Pancreas (tissue), 10 donors: ENCODE data around the gene TMEM150B. TPM values are rescaled to one million over a fixed set of nuclear protein-coding genes. Genes with fewer than 3 reads are reported as not detected.
A peak's percentile ranks its signal among the peaks of the same experiment; 100 is the strongest.

Experiments
- ATAC-seq, 4 donors: fragments of 200-7000 bp; cut with Tn5 transposase; one replicate each; pipeline versions ENCODE4 v1.8.0 to v1.9.1; 2020; ENCODE audit warnings: mild to moderate bottlenecking in 4 of 4, moderate library complexity in 4 of 4
- DNase-seq, 6 donors: peaks; one replicate each; pipeline ENCODE4 v3.0.0-alpha.2; 2020
- FAIRE-seq: peaks from 2 replicates; lab custom pipeline; 2012; peaks lifted over from hg19 to GRCh38; lab: Jason Lieb, UNC
- H3K27ac ChIP-seq, 4 donors: fragments of 200-600 bp; sonication (generic); 1 replicate in 3 of 4; 2 replicates in 1 of 4; pipeline versions ENCODE4 v1.5.0 to v1.8.0; 2020
- H3K27me3 ChIP-seq, 4 donors: fragments of 200-600 bp; one replicate each; pipeline ENCODE4 v1.8.0; 2021
- H3K36me3 ChIP-seq, 3 donors: fragments of 200-600 bp; sonication (generic) in 1 of 3; one replicate each; pipeline versions ENCODE4 v1.5.0 to v1.8.0; 2020 to 2021
- H3K4me1 ChIP-seq, 3 donors: fragments of 200-600 bp; one replicate each; pipeline ENCODE4 v1.8.0; 2021
- H3K4me3 ChIP-seq, 4 donors: fragments of 200-600 bp; sonication (generic) in 2 of 4; one replicate each; pipeline versions ENCODE4 v1.5.0 to v1.8.0; 2020 to 2021
- H3K9me3 ChIP-seq, 4 donors: fragments of 200-600 bp; one replicate each; pipeline ENCODE4 v1.8.0; 2021
- WGBS, 2 donors: extraction: QIAGEN DNeasy Blood & Tissue Kit; methylation state at CpG; one replicate each; pipeline ENCODE4 v1.1.7; 2013; 5-methylcytosine and 5-hydroxymethylcytosine counted together
- intact Hi-C, 3 donors: fragments of 100-400 bp; cut with DNase I; formaldehyde crosslinking; loops; one replicate each; pipeline versions ENCODE4 v1.11.1 to v1.14.2; 2022
- polyA plus RNA-seq, 2 donors: library from polyadenylated mRNA; stranded (reverse); fragments of 200-250 nt; gene quantifications; one replicate each; pipeline ENCODE4 v1.2.3, GENCODE V29; 2013
- total RNA-seq, 6 donors: library from RNA; stranded (reverse); fragmentation: NEBNext Ultra II Directional in 4 of 6; extraction: Animal tissue kit (Norgen Biotek cat#: 25700) in 4 of 6; gene quantifications; one replicate each; pipeline versions ENCODE4 v1.2.1 to v1.2.4, GENCODE V29; 2021 to 2023
- TF ChIP-seq, protein P1 (sequence below), 4 donors: fragments of 200-600 bp; sonication (generic) in 3 of 4; IDR thresholded peaks; one replicate each; pipeline versions ENCODE4 v1.5.0 to v1.8.0; 2021; ENCODE audit warnings: antibody characterized with exemption in 4 of 4
- donor health status: healthy with polysubstance abuse.
- donor health status: DM: no; HTN: no; CAD: no; lungs with moderate emphysema.
- donor health status: DM: no; HTN: no; CAD: no.
- donor health status: control.
- donor health status: control.
- donor health status: Bipolar disorder and iron deficiency.
- donor health status: DM: yes; HTN: yes; CAD: no.
- donor health status: DM: no; HTN: no; CAD: no.
- donor health status: DM: no; HTN: no; CAD: no.
- donor health status: DM: yes; HTN: yes; CAD: no.

The TMEM150B gene
- total and polyA plus RNA-seq, 8 donors, result 0.14 to 1.3 (median 0.57) TPM; not detected in 4

DNA sequence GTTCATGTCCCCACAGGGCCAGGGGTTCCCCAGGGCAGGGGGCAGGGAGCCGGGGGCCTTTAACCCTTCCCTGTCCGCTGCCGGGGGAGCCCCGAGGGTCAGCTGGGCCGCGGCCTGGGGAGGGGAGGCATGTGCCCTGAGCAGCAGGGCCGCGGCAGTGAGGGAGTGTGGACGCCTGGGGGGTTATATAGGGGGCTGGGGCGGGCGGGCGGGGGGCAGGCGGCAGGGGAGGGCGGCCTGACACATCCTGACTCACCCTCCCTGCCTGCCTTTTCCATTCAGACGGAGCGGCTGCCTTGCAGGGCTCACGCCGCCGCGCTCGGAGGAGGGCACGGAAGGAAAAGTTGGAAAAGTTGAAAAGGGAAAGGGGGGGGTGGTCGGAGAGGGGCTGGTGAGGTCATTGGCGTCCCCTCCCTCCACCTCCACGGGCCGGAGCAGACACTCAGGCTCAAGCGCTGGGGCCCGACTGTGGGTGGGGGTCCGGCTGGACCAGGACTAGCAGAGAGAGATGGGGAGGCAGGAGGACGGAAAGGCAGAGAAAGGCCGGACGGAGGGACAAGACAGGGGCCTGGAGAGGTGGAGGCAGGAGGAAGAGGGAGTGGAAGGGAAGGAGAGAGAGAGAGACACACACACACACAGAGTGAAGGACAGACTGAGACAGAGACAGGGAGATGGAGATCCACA lies 45.3 kb upstream of the TMEM150B start, which contains the start of gene IL11:
IL11 (minus strand) TSS at position 159 of the 684 bp plus-strand sequence; CDS start at position 6, 153 bp downstream.
- no peaks in the 10 kb centered on the region for H3K36me3 ChIP-seq
- peaks cover 0 to 19% (median 2%) of the 10 kb centered on the region in 4 donors for H3K27me3 ChIP-seq
- TF ChIP-seq, protein P1, sequence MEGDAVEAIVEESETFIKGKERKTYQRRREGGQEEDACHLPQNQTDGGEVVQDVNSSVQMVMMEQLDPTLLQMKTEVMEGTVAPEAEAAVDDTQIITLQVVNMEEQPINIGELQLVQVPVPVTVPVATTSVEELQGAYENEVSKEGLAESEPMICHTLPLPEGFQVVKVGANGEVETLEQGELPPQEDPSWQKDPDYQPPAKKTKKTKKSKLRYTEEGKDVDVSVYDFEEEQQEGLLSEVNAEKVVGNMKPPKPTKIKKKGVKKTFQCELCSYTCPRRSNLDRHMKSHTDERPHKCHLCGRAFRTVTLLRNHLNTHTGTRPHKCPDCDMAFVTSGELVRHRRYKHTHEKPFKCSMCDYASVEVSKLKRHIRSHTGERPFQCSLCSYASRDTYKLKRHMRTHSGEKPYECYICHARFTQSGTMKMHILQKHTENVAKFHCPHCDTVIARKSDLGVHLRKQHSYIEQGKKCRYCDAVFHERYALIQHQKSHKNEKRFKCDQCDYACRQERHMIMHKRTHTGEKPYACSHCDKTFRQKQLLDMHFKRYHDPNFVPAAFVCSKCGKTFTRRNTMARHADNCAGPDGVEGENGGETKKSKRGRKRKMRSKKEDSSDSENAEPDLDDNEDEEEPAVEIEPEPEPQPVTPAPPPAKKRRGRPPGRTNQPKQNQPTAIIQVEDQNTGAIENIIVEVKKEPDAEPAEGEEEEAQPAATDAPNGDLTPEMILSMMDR (IDR thresholded peaks at IDR 0.05), result no peak
- H3K9me3 ChIP-seq, result no peaks in the 10 kb centered on the region
- no peak within 1 kb of the TSS for H3K27ac ChIP-seq
- ATAC-seq (no peak), DNase-seq (peak in 1 of 6 donors; percentile 44), FAIRE-seq (no peak)
- intact Hi-C loops, result loop anchor here in 1 of 3 donors (10.0 kb wide), 1 partner anchor 66 kb away; no protein-coding TSS in a partner anchor
- peak within 1 kb of the TSS in 1 of 4 donors; percentile 22 for H3K4me3 ChIP-seq
- 7 to 8% methylated on average over 27 to 32 of the region's 32 CpGs for WGBS, 2 donors
- peaks cover 0 to 3% (median 0%) of the 10 kb centered on the region in 3 donors for H3K4me1 ChIP-seq

- intact Hi-C loops, result loop anchor here in 1 of 3 donors (10.0 kb wide), 1 partner anchor 65 kb away; no protein-coding TSS in a partner anchor
- TF ChIP-seq, protein P1 (IDR thresholded peaks at IDR 0.05), result no peak
- no peaks in the 10 kb centered on the region for H3K36me3 ChIP-seq
- H3K4me1 ChIP-seq, result peaks cover 0 to 3% (median 0%) of the 10 kb centered on the region in 3 donors
- peak in 1 of 6 donors; percentile 78 for DNase-seq
- no peak overlapping the region for H3K27ac ChIP-seq
- no peaks in the 10 kb centered on the region for H3K9me3 ChIP-seq
- FAIRE-seq, result no peak
- peak in 2 of 4 donors; percentile 36 to 42 for ATAC-seq
- H3K4me3 ChIP-seq, result no peak overlapping the region
- whole genome bisulfite sequencing, 2 donors, result 2 to 3% methylated on average over 27 to 49 of the region's 59 CpGs
- peaks cover 0 to 19% (median 2%) of the 10 kb centered on the region in 4 donors for H3K27me3 ChIP-seq
These were observed 44.6 kb upstream of the TMEM150B start for GRCh38 chr19:55369653-55370304.

DNA sequence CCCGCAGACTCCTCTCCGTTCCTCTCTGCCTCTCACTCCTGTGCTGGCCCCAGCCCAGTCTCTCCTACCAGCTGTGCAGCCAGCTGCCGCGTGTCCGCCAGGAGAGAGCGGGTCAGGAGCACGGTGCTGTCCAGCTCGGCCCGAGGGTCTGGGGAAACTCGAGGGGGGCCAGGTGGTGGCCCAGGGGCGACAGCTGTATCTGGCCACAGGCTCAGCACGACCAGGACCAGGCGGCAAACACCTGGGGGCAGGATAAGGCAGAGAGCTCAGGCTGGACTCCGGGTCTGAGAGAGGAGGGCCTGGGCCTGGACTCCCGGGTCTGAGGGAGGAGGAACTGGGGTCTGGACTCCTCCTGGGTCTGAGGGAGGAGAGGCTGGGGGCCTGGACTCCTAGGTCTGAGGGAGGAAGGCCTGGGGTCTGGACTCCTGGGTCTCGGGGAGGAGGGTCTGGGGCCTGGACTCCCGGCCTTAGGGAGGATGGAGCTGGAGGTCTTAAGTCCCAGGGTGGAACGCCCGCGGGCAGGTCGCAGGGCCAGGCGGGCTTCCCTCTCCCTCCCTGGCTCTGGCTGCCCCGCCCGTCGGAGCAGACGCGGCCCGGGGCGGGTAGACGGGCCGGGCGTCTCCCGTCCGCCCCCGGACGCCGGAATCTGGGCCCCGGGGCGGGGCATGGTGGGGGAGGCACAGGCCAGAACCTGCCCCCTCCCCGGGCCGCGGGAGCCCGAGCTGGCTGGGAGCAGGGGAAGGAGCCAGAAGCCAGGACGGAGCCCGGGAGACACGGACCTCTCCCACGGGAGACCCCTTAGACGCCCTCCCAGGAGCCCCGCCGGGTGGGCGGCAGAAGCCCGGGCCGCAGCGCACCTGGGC lies 43.8 kb upstream of the TMEM150B start:
- Histone ChIP-seq H3K27ac (no peak overlapping the region), H3K4me3 (peak overlapping the region in 1 of 4 donors; percentile 22), H3K27me3 (peaks cover 0 to 19% (median 2%) of the 10 kb centered on the region in 4 donors), H3K9me3 (no peaks in the 10 kb centered on the region), H3K4me1 (peaks cover 0 to 3% (median 0%) of the 10 kb centered on the region in 3 donors), H3K36me3 (no peaks in the 10 kb centered on the region)
- TF ChIP-seq, protein P1 (IDR thresholded peaks at IDR 0.05), result no peak
- 8 to 22% methylated on average over 26 to 54 of the region's 54 CpGs for WGBS, 2 donors
- intact Hi-C loops, result no loop called here
- ATAC-seq (peak in 3 of 4 donors; percentile 22 to 66 (median 34)), FAIRE-seq (no peak), DNase-seq (peak in 1 of 6 donors; percentile 76)

- no peak overlapping the region for H3K27ac ChIP-seq
- DNase-seq (peak in 1 of 6 donors; percentile 60), FAIRE-seq (no peak), ATAC-seq (no peak)
- TF ChIP-seq, protein P1 (IDR thresholded peaks at IDR 0.05), result no peak
- peaks cover 0 to 3% (median 0%) of the 10 kb centered on the region in 3 donors for H3K4me1 ChIP-seq
- intact Hi-C loops, result no loop called here
- H3K36me3 ChIP-seq, result no peaks in the 10 kb centered on the region
- no peak overlapping the region for H3K4me3 ChIP-seq
- peaks cover 0 to 19% (median 2%) of the 10 kb centered on the region in 4 donors for H3K27me3 ChIP-seq
- H3K9me3 ChIP-seq, result no peaks in the 10 kb centered on the region
- WGBS, 2 donors, result 64 to 81% methylated on average over 15 to 16 of the region's 16 CpGs
These were observed 43.0 kb upstream of the TMEM150B start for GRCh38 chr19:55368106-55368505.
